ENCODE measurements around the gene WDR31.

GRCh38 chr9:113293285-113293878, 46.7 kb downstream of the WDR31 start:
- TF ChIP-seq POLR2A (IDR thresholded peaks at IDR 0.05) (no peak), CTCF (IDR thresholded peaks at IDR 0.05) (no peak)
